ENCODE data around the gene LRRN3.

The LRRN3 gene

GRCh38 chr7:111042842-111043241 lies 48.1 kb upstream of the LRRN3 start:
- Histone ChIP-seq H3K4me1 (ENCODE audit: control insufficient read depth, insufficient read depth, low read length) (no peaks in the 10 kb centered on the region), H3K9me3 (ENCODE audit: control insufficient read depth, insufficient read depth, low read depth, low read length) (no peaks in the 10 kb centered on the region), H3K27ac (ENCODE audit: extremely low read depth, low read depth, low read length) (no peak overlapping the region), H3K4me3 (ENCODE audit: low read depth, low read length) (no peak overlapping the region), H3K36me3 (ENCODE audit: control insufficient read depth in 2 of 2, insufficient read depth in 1 of 2, low read length in 2 of 2) (no peaks in the 10 kb centered on the region)
- CTCF ChIA-PET, result interaction anchor here (0.5 kb wide), 1 partner anchor 37 kb away, joined by 4 read pairs; no protein-coding TSS in a partner anchor
- no peak for TF ChIP-seq ZNF426 (tag by site-specific recombination; IDR thresholded peaks at IDR 0.05)
- TF ChIP-seq ZNF670 (tag by site-specific recombination; IDR thresholded peaks at IDR 0.05; ENCODE audit: low read depth), result no peak
- TF ChIP-seq BCL6B (tag by site-specific recombination; IDR thresholded peaks at IDR 0.05), result no peak
- TF ChIP-seq, protein P1, sequence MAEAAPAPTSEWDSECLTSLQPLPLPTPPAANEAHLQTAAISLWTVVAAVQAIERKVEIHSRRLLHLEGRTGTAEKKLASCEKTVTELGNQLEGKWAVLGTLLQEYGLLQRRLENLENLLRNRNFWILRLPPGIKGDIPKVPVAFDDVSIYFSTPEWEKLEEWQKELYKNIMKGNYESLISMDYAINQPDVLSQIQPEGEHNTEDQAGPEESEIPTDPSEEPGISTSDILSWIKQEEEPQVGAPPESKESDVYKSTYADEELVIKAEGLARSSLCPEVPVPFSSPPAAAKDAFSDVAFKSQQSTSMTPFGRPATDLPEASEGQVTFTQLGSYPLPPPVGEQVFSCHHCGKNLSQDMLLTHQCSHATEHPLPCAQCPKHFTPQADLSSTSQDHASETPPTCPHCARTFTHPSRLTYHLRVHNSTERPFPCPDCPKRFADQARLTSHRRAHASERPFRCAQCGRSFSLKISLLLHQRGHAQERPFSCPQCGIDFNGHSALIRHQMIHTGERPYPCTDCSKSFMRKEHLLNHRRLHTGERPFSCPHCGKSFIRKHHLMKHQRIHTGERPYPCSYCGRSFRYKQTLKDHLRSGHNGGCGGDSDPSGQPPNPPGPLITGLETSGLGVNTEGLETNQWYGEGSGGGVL (tag by site-specific recombination; IDR thresholded peaks at IDR 0.05), result no peak
- TF ChIP-seq ZNF600 (tag by site-specific recombination; IDR thresholded peaks at IDR 0.05), result no peak
- no peak for TF ChIP-seq BCL11A (tag by site-specific recombination; IDR thresholded peaks at IDR 0.05; ENCODE audit: low read depth)
- TF ChIP-seq KLF9 (tag by site-specific recombination; IDR thresholded peaks at IDR 0.05; ENCODE audit: low read depth), result no peak
- no peak for TF ChIP-seq ZNF830 (tag by site-specific recombination; IDR thresholded peaks at IDR 0.05; ENCODE audit: low read depth)
- TF ChIP-seq ZFP3 (tag by site-specific recombination; IDR thresholded peaks at IDR 0.05; ENCODE audit: low read depth), result no peak
- POLR2A ChIA-PET, result no interaction called here

DNA sequence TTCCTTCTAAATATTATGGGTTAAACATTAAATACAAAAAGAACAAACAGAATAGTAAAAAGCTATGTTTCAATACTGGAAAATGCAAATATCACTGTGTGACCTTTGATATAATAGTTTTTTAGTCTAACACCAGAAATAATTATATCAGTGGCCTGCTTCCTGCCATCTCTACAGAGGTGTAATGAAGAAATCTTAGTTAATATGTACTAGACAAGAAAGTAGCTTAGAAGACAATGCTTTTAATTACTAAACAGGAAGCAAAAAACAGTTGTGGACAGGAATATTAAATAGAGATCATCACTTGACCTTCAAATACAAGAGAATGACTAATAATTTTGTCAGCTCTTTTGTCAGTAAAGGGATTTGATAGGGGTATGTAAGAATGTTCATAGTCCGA lies 47.4 kb upstream of the LRRN3 start:
- H3K27ac ChIP-seq (ENCODE audit: extremely low read depth, low read depth, low read length), result no peak overlapping the region
- TF ChIP-seq REST (tag by site-specific recombination; IDR thresholded peaks at IDR 0.05) (no peak), ZNF18 (tag by site-specific recombination; IDR thresholded peaks at IDR 0.05) (no peak), ZBTB1 (tag by site-specific recombination; IDR thresholded peaks at IDR 0.05) (no peak), ZNF843 (tag by site-specific recombination; IDR thresholded peaks at IDR 0.05) (no peak), ZIC2 (tag by site-specific recombination; IDR thresholded peaks at IDR 0.05) (no peak)
- TF ChIP-seq, protein P2, sequence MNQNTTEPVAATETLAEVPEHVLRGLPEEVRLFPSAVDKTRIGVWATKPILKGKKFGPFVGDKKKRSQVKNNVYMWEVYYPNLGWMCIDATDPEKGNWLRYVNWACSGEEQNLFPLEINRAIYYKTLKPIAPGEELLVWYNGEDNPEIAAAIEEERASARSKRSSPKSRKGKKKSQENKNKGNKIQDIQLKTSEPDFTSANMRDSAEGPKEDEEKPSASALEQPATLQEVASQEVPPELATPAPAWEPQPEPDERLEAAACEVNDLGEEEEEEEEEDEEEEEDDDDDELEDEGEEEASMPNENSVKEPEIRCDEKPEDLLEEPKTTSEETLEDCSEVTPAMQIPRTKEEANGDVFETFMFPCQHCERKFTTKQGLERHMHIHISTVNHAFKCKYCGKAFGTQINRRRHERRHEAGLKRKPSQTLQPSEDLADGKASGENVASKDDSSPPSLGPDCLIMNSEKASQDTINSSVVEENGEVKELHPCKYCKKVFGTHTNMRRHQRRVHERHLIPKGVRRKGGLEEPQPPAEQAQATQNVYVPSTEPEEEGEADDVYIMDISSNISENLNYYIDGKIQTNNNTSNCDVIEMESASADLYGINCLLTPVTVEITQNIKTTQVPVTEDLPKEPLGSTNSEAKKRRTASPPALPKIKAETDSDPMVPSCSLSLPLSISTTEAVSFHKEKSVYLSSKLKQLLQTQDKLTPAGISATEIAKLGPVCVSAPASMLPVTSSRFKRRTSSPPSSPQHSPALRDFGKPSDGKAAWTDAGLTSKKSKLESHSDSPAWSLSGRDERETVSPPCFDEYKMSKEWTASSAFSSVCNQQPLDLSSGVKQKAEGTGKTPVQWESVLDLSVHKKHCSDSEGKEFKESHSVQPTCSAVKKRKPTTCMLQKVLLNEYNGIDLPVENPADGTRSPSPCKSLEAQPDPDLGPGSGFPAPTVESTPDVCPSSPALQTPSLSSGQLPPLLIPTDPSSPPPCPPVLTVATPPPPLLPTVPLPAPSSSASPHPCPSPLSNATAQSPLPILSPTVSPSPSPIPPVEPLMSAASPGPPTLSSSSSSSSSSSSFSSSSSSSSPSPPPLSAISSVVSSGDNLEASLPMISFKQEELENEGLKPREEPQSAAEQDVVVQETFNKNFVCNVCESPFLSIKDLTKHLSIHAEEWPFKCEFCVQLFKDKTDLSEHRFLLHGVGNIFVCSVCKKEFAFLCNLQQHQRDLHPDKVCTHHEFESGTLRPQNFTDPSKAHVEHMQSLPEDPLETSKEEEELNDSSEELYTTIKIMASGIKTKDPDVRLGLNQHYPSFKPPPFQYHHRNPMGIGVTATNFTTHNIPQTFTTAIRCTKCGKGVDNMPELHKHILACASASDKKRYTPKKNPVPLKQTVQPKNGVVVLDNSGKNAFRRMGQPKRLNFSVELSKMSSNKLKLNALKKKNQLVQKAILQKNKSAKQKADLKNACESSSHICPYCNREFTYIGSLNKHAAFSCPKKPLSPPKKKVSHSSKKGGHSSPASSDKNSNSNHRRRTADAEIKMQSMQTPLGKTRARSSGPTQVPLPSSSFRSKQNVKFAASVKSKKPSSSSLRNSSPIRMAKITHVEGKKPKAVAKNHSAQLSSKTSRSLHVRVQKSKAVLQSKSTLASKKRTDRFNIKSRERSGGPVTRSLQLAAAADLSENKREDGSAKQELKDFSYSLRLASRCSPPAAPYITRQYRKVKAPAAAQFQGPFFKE (tag by site-specific recombination; IDR thresholded peaks at IDR 0.05; ENCODE audit: borderline replicate concordance), result no peak
- TF ChIP-seq, protein P3, sequence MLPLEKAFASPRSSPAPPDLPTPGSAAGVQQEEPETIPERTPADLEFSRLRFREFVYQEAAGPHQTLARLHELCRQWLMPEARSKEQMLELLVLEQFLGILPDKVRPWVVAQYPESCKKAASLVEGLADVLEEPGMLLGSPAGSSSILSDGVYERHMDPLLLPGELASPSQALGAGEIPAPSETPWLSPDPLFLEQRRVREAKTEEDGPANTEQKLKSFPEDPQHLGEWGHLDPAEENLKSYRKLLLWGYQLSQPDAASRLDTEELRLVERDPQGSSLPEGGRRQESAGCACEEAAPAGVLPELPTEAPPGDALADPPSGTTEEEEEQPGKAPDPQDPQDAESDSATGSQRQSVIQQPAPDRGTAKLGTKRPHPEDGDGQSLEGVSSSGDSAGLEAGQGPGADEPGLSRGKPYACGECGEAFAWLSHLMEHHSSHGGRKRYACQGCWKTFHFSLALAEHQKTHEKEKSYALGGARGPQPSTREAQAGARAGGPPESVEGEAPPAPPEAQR (tag by site-specific recombination; IDR thresholded peaks at IDR 0.05), result no peak
- CTCF ChIA-PET, result interaction anchor here (0.5 to 1.2 kb wide), 3 partner anchors 12 to 361 kb away, joined by 3 to 4 read pairs (median 3); no protein-coding TSS in a partner anchor
- no peaks in the 10 kb centered on the region for H3K9me3 ChIP-seq (ENCODE audit: control insufficient read depth, insufficient read depth, low read depth, low read length)
- H3K4me3 ChIP-seq (ENCODE audit: low read depth, low read length), result no peak overlapping the region
- no peaks in the 10 kb centered on the region for H3K4me1 ChIP-seq (ENCODE audit: control insufficient read depth, insufficient read depth, low read length)
- H3K36me3 ChIP-seq (ENCODE audit: control insufficient read depth in 2 of 2, insufficient read depth in 1 of 2, low read length in 2 of 2), result no peaks in the 10 kb centered on the region
- POLR2A ChIA-PET, result no interaction called here
